ENCODE data around the gene ZFC3H1.

- TF ChIP-seq POLR2A (IDR thresholded peaks at IDR 0.05; ENCODE audit: extremely low read depth, insufficient read length), result no peak
- TF ChIP-seq, protein P1, sequence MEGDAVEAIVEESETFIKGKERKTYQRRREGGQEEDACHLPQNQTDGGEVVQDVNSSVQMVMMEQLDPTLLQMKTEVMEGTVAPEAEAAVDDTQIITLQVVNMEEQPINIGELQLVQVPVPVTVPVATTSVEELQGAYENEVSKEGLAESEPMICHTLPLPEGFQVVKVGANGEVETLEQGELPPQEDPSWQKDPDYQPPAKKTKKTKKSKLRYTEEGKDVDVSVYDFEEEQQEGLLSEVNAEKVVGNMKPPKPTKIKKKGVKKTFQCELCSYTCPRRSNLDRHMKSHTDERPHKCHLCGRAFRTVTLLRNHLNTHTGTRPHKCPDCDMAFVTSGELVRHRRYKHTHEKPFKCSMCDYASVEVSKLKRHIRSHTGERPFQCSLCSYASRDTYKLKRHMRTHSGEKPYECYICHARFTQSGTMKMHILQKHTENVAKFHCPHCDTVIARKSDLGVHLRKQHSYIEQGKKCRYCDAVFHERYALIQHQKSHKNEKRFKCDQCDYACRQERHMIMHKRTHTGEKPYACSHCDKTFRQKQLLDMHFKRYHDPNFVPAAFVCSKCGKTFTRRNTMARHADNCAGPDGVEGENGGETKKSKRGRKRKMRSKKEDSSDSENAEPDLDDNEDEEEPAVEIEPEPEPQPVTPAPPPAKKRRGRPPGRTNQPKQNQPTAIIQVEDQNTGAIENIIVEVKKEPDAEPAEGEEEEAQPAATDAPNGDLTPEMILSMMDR (IDR thresholded peaks at IDR 0.05; ENCODE audit: low read depth, low read length), result no peak
These were observed 8.2 kb upstream of the ZFC3H1 start for GRCh38 chr12:71671816-71672215.
